CD4-positive, alpha-beta T cell treated with Interleukin-17A for 1 hour (primary cell): Measurements from ENCODE around the gene ACADL.
A peak's percentile ranks its signal among the peaks of the same experiment; 100 is the strongest.
"Not testable (repeated sequence)": the region's sequence is repeated elsewhere in the genome, so short reads cannot be mapped to it uniquely, and the experiment has no call there.

ENCODE experiments used
- DNase-seq: peaks from one replicate; pipeline ENCODE4 v3.0.0-alpha.2; 2020

ACADL gene

GRCh38 chr2:210199854-210200253 lies 25.4 kb downstream of the ACADL start:
- no peak for DNase-seq

- DNase-seq = peak; percentile 46
Observed at GRCh38 chr2:210199186-210199765, 26.0 kb downstream of the ACADL start.

GRCh38 chr2:210198326-210198725 lies 26.9 kb downstream of the ACADL start:
- DNase-seq = no peak

DNA sequence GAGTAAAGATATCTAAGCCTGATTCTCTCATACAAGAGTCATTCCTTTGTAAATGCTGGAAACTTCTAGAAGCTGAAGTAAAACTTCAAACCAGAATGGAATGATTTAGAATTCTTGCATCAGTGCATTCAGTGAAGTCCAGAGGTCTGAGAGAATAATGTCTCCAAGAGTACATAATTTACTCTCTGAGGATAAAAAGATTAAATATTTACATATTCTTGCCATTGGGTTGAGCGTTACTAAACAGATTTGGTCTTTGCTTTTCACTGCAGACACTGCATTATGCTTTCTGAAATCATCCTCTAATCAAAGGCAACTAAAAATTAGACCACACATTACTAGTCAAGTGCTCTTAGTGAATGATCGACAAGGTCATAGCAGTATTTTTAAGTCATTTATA lies 27.5 kb downstream of the ACADL start:
- no peak for DNase-seq

GRCh38 chr2:210195101-210195852 lies 30.0 kb downstream of the ACADL start:
- DNase-seq = peak; percentile 61

- no peak for DNase-seq
Observed at GRCh38 chr2:210190345-210190744, 34.9 kb downstream of the ACADL start.

DNA sequence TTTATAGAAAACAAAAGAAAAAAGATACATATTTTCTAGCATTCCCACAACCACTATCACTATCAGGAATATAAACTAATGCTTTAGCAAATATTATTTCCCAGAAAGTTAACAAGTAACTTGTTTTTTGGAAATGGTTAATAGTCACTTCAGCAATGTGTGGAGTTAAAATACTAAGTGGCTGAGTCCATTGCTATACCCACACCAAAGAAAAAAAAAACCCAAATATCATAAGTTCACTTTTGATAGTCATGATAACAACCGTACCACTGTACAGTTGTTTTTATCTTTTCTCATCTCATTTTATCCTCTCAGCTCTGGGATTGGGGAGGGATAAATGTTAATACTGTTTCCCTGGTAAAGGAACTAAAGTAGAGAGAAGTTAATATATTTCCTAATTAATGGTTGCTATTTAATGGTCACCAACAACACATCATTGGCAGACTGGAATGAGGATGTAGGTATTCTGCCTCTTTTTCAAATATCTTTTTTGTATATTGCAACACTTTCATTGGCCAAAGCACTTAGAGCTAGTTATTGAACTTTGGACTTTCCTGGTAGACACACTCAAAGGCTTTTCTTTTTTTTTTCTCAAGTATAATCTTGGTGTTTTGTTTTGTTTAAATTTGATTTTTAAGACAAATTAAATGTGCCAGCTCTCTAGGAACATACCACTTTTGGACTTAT lies 35.7 kb downstream of the ACADL start:
- no peak for DNase-seq

DNA sequence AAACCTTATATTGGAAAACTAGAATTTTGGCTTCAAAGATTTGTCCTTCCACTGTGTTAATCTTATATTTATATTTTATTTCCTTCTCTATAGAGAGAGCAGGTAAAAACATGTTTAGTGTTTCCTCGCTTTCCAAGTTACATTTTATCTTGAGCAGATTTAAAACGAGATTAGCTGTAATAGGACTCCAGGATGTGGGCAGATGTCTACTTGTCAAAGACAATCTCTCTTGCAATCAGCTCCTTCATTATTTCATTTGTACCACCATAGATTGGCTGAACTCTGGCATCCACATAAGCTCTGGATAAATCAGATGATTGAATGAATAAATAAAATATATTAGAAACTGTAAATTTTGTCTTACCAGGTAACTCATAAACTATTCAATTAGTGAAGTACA lies 36.5 kb downstream of the ACADL start:
- DNase-seq = no peak

GRCh38 chr2:210188190-210188589 lies 37.1 kb downstream of the ACADL start:
- no peak for DNase-seq

DNA sequence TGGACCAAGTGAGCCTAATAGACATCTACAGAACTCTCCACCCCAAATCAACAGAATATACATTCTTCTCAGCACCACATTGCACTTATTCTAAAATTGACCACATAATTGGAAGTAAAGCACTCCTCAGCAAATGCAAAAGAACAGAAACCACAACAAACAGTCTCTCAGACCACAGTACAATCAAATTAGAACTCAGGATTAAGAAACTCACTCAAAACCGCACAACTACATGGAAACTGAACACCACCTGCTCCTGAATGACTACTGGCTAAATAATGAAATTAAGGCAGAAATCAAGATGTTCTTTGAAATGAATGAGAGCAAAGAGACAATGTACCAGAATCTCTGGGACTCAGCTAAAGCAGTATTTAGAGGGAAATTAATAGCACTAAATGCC lies 41.3 kb downstream of the ACADL start:
- DNase-seq = not testable (repeated sequence)

- DNase-seq = not testable (repeated sequence)
Observed at GRCh38 chr2:210181606-210182088, 43.6 kb downstream of the ACADL start.

- not testable (repeated sequence) for DNase-seq
Observed at GRCh38 chr2:210181033-210181605, 44.1 kb downstream of the ACADL start.

DNA sequence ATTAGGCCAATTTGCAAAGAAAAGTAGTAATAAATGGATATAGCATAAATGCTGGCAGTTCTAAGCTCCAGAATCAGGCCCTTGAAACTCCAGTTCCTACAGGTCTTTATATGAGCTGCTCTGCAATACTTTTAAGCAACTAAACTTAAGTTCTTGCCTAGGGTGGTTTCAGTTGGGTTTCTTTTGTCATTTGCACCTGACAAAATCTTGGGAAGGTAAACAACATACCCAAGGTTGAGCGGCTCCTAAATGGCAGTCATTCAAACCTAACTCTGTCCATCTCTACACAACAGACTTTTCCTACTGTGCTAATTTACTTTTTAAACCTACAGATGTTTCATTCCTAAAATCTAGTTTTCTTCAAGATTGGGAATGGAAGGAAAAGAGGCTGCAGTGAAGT lies 44.8 kb downstream of the ACADL start:
- no peak for DNase-seq

GRCh38 chr2:210179351-210179990 lies 45.8 kb downstream of the ACADL start:
- DNase-seq = no peak

- no peak for DNase-seq
Observed at GRCh38 chr2:210177769-210178168, 47.5 kb downstream of the ACADL start.

GRCh38 chr2:210177115-210177514 lies 48.1 kb downstream of the ACADL start:
- DNase-seq = not testable (repeated sequence)

DNA sequence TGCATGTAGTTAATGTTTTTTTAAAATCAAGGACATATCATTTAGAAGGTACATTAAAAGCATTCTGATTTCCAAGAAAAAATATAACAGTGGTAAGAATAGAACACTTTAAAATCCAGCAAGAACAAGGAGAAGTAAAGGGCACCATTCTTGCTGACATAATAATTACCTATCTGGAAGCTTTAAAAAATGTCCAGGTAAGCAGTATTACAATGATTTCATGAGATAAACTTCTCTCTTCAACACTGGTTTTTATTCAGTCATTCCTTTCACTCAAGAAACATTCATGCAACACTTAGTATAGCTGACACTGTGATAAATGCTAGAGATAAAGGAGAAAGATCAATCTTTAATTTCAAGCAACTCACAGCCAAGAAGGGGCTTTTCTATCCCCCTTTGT lies 51.2 kb downstream of the ACADL start:
- no peak for DNase-seq

- no peak for DNase-seq
Observed at GRCh38 chr2:210172219-210172575, 53.0 kb downstream of the ACADL start.

- DNase-seq = peak; percentile 96
Observed at GRCh38 chr2:210171309-210172218, 53.7 kb downstream of the ACADL start, which contains the start of gene KANSL1L. KANSL1L (minus strand) TSS chr2:210171409; CDS start chr2:210154582, 16,827 bp downstream.

DNA sequence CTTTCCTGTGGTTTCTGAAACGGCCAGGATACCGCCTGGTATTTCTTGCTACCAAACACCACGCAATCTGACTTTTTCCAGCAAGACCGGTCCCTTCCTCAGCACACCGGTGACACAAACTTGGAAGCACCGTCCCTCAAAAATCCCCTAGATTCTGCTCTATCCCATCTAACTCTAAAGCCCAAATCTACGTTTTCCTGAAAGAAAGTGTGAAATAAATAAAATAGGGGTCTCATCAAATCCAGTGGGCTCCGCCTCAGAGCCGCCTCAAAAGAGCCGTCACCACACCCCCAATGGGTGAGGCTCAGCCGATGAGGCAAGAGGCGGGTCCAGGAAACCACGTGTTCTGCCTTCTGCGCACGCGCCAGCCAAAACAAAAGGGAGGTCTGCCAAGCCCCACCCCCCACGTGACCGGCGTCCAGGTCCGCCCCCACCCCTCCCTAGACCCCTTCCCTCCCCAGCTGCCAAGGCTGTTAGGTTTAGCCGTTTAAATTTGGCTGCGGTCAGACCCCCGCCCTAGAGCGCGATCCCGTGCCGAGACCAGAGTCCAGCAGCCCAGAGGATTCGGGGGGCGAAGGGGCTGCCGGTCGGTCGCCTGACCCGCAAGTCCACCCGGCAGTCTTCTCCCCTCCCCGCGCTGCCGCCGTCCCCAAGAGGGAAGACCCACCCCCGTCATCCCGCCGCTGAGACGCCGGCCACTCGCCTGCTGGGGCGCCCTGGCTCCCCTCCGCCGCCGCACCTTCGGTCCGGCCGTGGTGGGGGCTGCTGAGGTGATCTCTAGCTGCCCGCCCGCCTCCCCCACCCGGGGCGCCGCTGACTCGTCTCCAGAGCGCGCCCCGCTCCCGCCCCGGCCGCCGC lies 54.6 kb downstream of the ACADL start:
- DNase-seq = peak; percentile 97

GRCh38 chr2:210170196-210170445 lies 55.1 kb downstream of the ACADL start:
- DNase-seq = no peak
